Effector memory CD8-positive, alpha-beta T cell (primary cell): Measurements from ENCODE around the gene GLRA3.

Experiments used
- ATAC-seq: fragments of 150-1000 bp; cut with Tn5 transposase; replicated peaks from 2 replicates; pipeline ENCODE4 v1.10.0; 2021; ENCODE audit warnings: mild to moderate bottlenecking, moderate library complexity
- DNase-seq, 3 experiments: peaks; one replicate each; pipeline ENCODE4 v3.0.0; 2021
- H3K27ac Mint-ChIP-seq, 2 donors: one replicate each; pipeline ENCODE4 v1.8.0; 2022; ENCODE audit warnings: mild to moderate bottlenecking in 2 of 2, mixed read lengths in 2 of 2, moderate library complexity in 2 of 2
- H3K27me3 Mint-ChIP-seq, 2 donors: one replicate each; pipeline ENCODE4 v1.8.0; 2022; ENCODE audit warnings: mixed read lengths in 2 of 2
- H3K36me3 Mint-ChIP-seq: one replicate; pipeline ENCODE4 v1.8.0; 2022; ENCODE audit warnings: mild to moderate bottlenecking, moderate library complexity, mixed read lengths; ENCODE audit not compliant: insufficient read depth
- H3K4me1 Mint-ChIP-seq, 2 donors: one replicate each; pipeline ENCODE4 v1.8.0; 2022; ENCODE audit warnings: low read depth in 2 of 2, mixed read lengths in 2 of 2
- H3K4me3 Mint-ChIP-seq, 2 donors: one replicate each; pipeline ENCODE4 v1.8.0; 2022; ENCODE audit warnings: mild to moderate bottlenecking in 2 of 2, mixed read lengths in 2 of 2, moderate library complexity in 2 of 2
- H3K9me3 Mint-ChIP-seq, 2 donors: one replicate each; pipeline ENCODE4 v1.8.0; 2022; ENCODE audit warnings: mixed read lengths in 2 of 2

The GLRA3 gene

DNA sequence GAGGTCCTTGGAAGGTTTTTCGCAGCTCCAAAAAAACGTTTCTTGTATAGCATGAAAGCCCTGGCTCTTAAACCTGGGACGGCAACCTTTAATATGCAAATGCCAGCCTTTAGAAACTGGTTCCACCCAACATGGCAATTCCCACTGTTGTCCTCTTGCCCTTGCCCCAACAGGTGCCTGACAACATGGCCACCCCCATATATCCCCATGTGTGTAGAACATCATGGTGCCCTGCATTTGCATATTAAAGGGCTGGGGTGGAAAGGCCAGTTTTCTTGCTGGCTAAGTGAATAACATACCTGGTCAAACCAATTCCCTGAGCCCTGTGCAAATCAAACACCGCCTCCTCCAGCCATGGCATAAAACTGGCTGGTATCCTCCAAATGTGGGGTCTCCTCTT, 26.0 kb upstream of the GLRA3 start:
- peaks cover 13 to 25% of the 10 kb centered on the region in 2 donors for H3K9me3 Mint-ChIP-seq
- H3K36me3 Mint-ChIP-seq: no peaks in the 10 kb centered on the region
- no peak overlapping the region for H3K4me3 Mint-ChIP-seq
- H3K27me3 Mint-ChIP-seq: no peaks in the 10 kb centered on the region
- no peak overlapping the region for H3K27ac Mint-ChIP-seq
- H3K4me1 Mint-ChIP-seq: no peaks in the 10 kb centered on the region
- ATAC-seq (no peak), DNase-seq (no peak)

DNA sequence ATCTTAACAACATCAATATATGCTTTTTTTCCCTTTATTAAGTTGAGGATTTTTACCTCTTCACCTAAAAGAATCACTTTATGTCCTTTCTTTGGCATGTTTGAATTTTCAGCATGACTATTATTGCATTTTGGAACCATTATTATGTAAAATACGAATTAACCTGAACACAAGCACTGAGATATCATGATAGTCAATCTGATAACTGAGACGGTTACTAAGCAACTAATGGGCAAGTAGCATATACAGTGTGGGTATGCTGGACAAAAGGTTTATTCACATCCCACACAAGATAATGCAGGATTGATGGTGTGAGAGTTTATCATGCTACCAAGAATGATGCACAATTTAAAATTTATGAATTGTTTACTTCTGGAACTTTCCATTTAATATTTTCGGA, 24.6 kb upstream of the GLRA3 start:
- Mint-ChIP-seq H3K4me3 (no peak overlapping the region), H3K4me1 (no peaks in the 10 kb centered on the region), H3K27me3 (no peaks in the 10 kb centered on the region), H3K27ac (no peak overlapping the region), H3K36me3 (no peaks in the 10 kb centered on the region), H3K9me3 (peaks cover 14 to 25% of the 10 kb centered on the region in 2 donors)
- ATAC-seq (no peak), DNase-seq (no peak)

DNA sequence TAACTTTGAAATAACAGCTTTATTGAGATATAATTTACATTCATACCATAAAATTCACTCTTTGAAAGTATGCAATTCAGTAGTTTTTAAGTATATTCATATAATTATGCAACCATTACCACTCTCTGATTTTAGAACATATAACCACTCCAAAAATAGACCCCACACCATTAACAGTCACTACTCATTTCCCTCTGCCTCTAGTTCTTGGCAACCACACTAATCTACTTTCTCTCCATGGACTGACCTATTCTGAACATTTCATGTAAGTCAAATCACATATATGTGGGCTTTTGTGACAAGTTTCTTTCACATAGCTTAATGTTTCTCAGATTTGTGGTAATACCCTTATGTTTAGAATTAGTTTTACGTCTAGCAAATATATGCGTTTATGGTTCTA, 19.5 kb upstream of the GLRA3 start:
- H3K36me3 Mint-ChIP-seq: no peaks in the 10 kb centered on the region
- ATAC-seq (no peak), DNase-seq (no peak)
- no peaks in the 10 kb centered on the region for H3K27me3 Mint-ChIP-seq
- peaks cover 6 to 7% of the 10 kb centered on the region in 2 donors for H3K9me3 Mint-ChIP-seq
- no peak overlapping the region for H3K4me3 Mint-ChIP-seq
- H3K4me1 Mint-ChIP-seq: no peaks in the 10 kb centered on the region
- H3K27ac Mint-ChIP-seq: no peak overlapping the region

DNA sequence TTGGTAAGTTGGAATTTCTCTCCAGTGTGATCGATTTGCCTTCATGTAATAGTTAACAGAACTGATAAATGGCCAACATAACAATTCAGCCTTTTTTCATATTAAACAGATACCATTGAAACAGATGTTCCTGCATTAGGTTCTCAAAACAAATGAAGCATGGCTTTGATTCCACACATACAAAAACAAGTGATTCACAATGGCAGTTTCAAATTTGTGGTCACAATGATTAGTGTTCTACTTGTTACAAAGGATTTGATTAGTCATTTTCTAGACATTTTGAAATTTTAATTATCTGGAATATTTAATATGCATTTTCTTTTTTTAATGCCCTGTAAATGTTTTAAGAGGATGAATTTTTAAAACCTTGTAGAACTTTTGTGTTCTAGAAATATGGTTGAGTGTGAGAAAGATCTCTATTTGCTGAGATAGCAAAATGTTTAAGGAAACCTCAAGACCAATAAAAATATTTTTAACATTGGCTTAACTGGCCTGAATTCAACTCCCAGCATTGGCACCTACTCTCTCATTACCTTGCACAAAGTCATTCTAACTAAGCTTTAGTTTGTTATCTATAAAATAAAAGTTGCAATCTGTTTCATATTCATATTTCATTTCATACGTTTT, 18.9 kb upstream of the GLRA3 start:
- Mint-ChIP-seq H3K4me3 (no peak overlapping the region), H3K27ac (no peak overlapping the region), H3K36me3 (no peaks in the 10 kb centered on the region), H3K4me1 (no peaks in the 10 kb centered on the region), H3K9me3 (peaks cover 6 to 7% of the 10 kb centered on the region in 2 donors), H3K27me3 (no peaks in the 10 kb centered on the region)
- no peak for ATAC-seq
- no peak for DNase-seq

DNA sequence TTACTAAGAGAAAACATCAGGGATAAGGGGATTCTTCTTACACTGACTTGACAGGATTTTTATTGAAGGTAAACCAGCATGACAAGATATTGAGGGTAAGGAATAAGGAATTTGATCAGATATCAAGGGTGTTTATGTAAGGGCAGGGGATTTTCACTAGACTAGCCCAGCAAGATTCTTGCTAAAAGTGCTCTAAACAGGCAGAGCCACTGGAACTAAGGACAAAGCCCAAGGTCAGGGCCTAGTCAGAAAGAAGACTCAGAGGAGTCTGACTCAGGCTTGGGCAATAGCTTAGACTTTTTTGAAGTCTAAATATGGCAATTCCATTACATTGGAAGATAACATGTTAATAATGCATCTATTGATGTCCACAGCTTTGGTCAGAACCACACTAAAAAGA, 6.5 kb upstream of the GLRA3 start:
- no peak overlapping the region for H3K4me3 Mint-ChIP-seq
- peaks cover 3% of the 10 kb centered on the region for H3K36me3 Mint-ChIP-seq
- no peaks in the 10 kb centered on the region for H3K4me1 Mint-ChIP-seq
- no peak for ATAC-seq
- DNase-seq: no peak
- peaks cover 0 to 6% of the 10 kb centered on the region in 2 donors for H3K9me3 Mint-ChIP-seq
- no peak overlapping the region for H3K27ac Mint-ChIP-seq
- H3K27me3 Mint-ChIP-seq: no peaks in the 10 kb centered on the region

DNA sequence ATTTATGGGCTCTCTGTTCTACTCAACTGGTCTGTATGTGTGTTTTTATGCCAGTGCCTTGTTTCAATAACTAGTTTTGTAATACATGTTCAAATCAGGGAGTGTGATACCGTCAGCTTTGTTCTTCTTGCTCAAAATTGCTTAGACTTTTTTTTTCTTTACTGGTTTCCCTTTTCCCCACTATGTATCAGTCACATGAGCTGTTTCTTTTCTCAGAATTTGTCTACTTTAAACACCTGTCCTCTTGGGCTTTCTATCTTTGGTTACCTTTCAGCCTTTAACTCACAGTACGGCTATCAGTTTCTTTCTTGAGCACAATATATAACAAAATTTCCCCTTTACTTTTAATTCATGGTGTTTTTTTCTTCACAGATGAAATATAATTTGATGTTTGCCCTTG, 5.4 kb upstream of the GLRA3 start:
- ATAC-seq (no peak), DNase-seq (no peak)
- Mint-ChIP-seq H3K4me1 (no peaks in the 10 kb centered on the region), H3K27me3 (peaks cover 0 to 4% of the 10 kb centered on the region in 2 donors), H3K4me3 (no peak overlapping the region), H3K36me3 (peaks cover 3% of the 10 kb centered on the region), H3K9me3 (peaks cover 0 to 6% of the 10 kb centered on the region in 2 donors), H3K27ac (no peak overlapping the region)

DNA sequence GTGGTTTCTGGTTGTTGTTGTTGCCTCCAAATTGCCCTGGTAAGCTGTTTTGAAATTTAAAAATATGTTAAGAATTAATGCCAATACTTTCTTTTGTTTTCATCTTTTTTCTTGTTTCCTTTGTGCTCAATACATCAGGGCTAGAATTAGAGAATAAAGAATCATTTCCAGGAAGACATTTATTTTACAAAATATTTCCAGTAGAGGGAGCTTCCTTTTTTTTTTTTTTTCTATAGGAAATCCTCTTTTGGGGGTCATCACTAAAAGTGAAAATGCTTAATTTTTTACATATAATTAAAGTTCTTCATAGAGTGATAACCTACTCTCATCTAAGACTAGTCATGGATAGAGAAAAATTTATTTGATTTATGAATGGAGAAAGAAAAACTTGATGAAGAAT, 2.4 kb downstream of the GLRA3 start:
- ATAC-seq: no peak
- DNase-seq: no peak
- peaks cover 0 to 14% of the 10 kb centered on the region in 2 donors for H3K27me3 Mint-ChIP-seq
- peaks cover 0 to 2% of the 10 kb centered on the region in 2 donors for H3K4me1 Mint-ChIP-seq
- peaks cover 0 to 4% of the 10 kb centered on the region in 2 donors for H3K9me3 Mint-ChIP-seq
- H3K27ac Mint-ChIP-seq: no peak overlapping the region
- no peak overlapping the region for H3K4me3 Mint-ChIP-seq
- no peaks in the 10 kb centered on the region for H3K36me3 Mint-ChIP-seq

DNA sequence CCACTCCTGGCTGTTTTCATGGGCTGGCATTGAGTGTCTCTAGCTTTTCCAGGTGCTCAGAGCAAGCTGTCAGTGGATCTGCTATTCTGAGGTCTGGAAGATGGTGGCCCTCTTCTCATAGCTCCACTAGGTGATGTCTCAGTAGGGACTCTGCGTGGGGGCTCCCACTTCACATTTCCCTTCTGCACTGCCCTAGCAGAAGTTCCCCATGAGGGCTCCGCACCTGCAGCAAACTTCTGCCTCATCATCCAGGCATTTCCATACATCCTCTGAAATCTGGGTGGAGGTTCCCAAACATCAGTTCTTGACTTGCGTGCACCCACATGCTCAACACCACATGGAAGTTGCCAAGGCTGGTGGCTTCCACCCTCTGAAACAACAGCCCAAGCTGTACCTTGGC, 13.8 kb downstream of the GLRA3 start:
- Mint-ChIP-seq H3K9me3 (peaks cover 0 to 4% of the 10 kb centered on the region in 2 donors), H3K36me3 (peaks cover 3% of the 10 kb centered on the region), H3K27ac (no peak overlapping the region), H3K4me1 (no peaks in the 10 kb centered on the region), H3K27me3 (no peaks in the 10 kb centered on the region), H3K4me3 (no peak overlapping the region)
- no peak for DNase-seq
- no peak for ATAC-seq

DNA sequence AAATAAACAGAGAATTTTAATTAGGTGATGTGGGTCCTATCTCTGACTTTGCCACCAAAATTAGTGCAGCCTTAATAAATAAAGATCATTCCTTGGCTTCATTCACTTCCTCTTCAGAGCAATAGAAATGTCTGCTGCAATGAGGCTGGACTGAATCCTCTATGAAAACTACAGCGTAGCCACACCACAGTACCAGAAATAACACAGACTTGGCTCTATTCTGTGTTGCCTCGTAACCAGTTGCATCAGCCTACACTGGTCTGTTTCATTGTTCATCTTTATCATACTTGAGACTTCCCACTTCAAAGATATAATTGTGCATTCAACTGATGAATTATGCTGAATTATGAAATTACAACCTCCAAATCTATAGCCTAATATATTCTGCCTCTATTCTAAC, 15.8 kb downstream of the GLRA3 start:
- DNase-seq (no peak), ATAC-seq (no peak)
- no peaks in the 10 kb centered on the region for H3K27me3 Mint-ChIP-seq
- no peaks in the 10 kb centered on the region for H3K4me1 Mint-ChIP-seq
- peaks cover 3% of the 10 kb centered on the region for H3K36me3 Mint-ChIP-seq
- peaks cover 0 to 5% of the 10 kb centered on the region in 2 donors for H3K9me3 Mint-ChIP-seq
- no peak overlapping the region for H3K4me3 Mint-ChIP-seq
- H3K27ac Mint-ChIP-seq: no peak overlapping the region

DNA sequence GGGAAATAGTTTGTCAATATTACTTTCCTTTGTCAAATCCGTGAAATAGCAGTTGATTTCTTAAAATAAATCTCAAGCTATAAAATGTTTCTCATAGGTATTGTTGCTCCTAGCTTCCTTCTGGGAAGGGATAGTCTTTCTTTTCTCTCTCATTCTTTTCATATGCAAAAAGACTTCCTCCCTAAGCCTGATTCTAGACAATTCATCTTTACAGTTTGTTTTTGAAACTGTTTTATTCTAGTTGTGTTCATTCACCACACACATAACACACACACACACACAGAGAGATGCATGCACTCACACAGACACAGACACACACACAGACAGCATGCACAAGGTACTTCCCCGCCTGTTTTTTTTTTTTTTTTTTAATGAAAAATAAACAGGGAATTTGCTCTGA, 18.2 kb downstream of the GLRA3 start:
- H3K9me3 Mint-ChIP-seq: peaks cover 0 to 6% of the 10 kb centered on the region in 2 donors
- H3K27ac Mint-ChIP-seq: no peak overlapping the region
- ATAC-seq: no peak
- no peaks in the 10 kb centered on the region for H3K27me3 Mint-ChIP-seq
- no peaks in the 10 kb centered on the region for H3K4me1 Mint-ChIP-seq
- no peak for DNase-seq
- no peaks in the 10 kb centered on the region for H3K36me3 Mint-ChIP-seq
- no peak overlapping the region for H3K4me3 Mint-ChIP-seq

DNA sequence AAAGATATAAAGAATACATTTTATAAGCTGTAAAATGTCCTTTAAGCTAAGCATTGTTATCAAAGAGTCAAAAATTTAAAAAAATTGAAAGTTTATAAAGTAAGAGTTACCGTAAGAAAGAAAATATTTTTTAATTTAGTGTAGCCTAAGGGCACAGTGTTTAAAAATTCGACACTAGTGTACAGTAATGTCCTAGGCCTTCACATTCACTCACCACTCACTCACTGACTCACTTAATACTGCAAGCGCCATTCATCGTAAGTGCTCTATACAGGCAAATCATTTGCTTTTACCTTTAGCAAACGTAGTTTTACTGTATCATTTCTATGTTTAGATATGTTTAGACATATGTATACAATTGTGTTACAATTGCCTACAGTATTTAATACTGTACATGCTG, 20.2 kb downstream of the GLRA3 start:
- H3K4me1 Mint-ChIP-seq: no peaks in the 10 kb centered on the region
- H3K4me3 Mint-ChIP-seq: no peak overlapping the region
- ATAC-seq: no peak
- no peaks in the 10 kb centered on the region for H3K36me3 Mint-ChIP-seq
- no peaks in the 10 kb centered on the region for H3K27me3 Mint-ChIP-seq
- no peak overlapping the region for H3K27ac Mint-ChIP-seq
- no peak for DNase-seq
- H3K9me3 Mint-ChIP-seq: peaks cover 6 to 7% of the 10 kb centered on the region in 2 donors

DNA sequence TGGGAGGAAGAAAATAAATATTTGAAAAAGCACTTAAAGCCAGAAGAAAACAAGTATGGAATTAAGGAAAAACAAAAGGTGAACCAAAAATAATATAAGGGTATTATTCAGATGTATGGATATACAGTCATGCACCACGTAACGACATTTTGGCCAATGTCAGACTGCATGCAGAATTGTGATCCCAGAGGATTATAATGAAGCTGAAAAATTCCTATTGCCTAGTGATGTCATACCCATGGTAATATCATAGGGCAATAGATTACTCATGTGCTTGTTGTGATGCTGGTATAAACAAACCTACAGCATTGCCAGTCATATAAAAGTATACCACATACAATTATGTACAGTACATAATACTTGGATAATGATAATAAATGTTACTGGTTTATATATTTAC, 20.9 kb downstream of the GLRA3 start:
- Mint-ChIP-seq H3K27me3 (no peaks in the 10 kb centered on the region), H3K36me3 (no peaks in the 10 kb centered on the region), H3K4me3 (no peak overlapping the region), H3K4me1 (no peaks in the 10 kb centered on the region), H3K27ac (no peak overlapping the region), H3K9me3 (peaks cover 6 to 7% of the 10 kb centered on the region in 2 donors)
- DNase-seq (no peak), ATAC-seq (no peak)

DNA sequence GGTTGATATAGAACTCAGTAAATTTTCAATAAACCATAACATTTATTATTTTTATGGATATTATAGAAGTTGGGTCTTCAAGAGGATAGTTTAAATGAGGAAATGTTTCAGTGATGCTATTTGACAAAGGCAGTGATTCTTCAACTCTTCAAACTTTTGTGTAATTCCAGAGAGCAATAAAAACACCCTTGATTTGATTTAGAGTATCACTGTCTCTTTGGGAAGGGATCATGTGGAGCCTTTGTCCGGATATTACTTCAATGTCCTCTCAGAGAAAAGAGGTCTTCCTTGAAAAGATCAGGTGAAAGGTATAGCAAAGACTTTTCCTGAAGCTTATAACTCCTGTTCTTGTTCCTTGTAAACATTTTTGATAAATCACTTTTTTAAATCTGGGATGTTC, 23.3 kb downstream of the GLRA3 start:
- peaks cover 9 to 14% of the 10 kb centered on the region in 2 donors for H3K9me3 Mint-ChIP-seq

DNA sequence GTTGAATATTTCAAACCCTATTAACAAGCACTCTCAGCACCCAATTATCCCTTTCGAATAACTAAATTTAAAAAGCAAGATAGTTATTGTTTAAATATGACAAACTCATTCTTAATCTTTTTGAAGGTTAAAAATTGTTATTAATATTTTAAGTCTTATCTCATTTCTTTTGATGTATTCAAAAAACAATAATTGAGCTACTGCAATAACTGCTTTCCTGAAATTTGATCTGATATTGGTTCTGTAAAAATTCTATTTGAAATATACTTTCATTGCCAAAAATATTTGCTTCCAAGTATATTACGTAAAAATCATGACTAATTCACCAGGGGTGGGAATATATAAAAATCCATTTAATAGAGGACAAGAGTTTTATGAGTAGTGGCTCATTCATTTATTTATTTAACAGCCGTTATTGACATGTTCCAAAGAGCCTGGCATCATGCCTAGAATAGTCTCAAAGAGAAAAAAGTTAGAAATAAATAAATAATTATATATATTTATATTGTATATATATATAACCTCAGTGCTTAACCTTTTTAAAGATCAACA, 34.4 kb downstream of the GLRA3 start:
- Mint-ChIP-seq H3K4me3 (no peak overlapping the region), H3K36me3 (peaks cover 3% of the 10 kb centered on the region), H3K27me3 (no peaks in the 10 kb centered on the region), H3K27ac (no peak overlapping the region), H3K4me1 (no peaks in the 10 kb centered on the region), H3K9me3 (peaks cover 2 to 8% of the 10 kb centered on the region in 2 donors)
- no peak for DNase-seq
- no peak for ATAC-seq

More for the DNA sequence above, 23.3 kb downstream of the GLRA3 start:
- ATAC-seq (no peak), DNase-seq (no peak)
- Mint-ChIP-seq H3K27me3 (no peaks in the 10 kb centered on the region), H3K27ac (no peak overlapping the region), H3K36me3 (no peaks in the 10 kb centered on the region), H3K4me1 (no peaks in the 10 kb centered on the region), H3K4me3 (no peak overlapping the region)
